CD8-positive, alpha-beta memory T cell (primary cell): ENCODE measurements around the gene KIF13A. TPM values are rescaled to one million over a fixed set of nuclear protein-coding genes. Genes with fewer than 3 reads are reported as not detected.

Source experiments
- CTCF ChIA-PET: fragments of 350-600 bp; sonication (Branson Sonifier 250); formaldehyde crosslinking; loops from one replicate; lab custom pipeline; 2021; ENCODE audit warnings: antibody characterized with exemption; lab: Charles Lee
- POLR2A ChIA-PET: fragments of 350-600 bp; sonication (Branson Sonifier 250); formaldehyde crosslinking; loops from one replicate; lab custom pipeline; 2021; ENCODE audit warnings: antibody characterized with exemption; lab: Charles Lee
- DNase-seq, 5 donors: peaks; one replicate each; pipeline versions ENCODE4 v3.0.0 to v3.0.0-alpha.2; 2020 to 2022; ENCODE audit warnings: mixed read lengths in 1 of 5
- H3K27ac ChIP-seq: one replicate; pipeline ENCODE4 v1.7.0; 2013; ENCODE audit warnings: low read depth, mild to moderate bottlenecking, low read length, moderate library complexity
- H3K27me3 ChIP-seq: 2 replicates; pipeline ENCODE4 v1.7.0; 2013; ENCODE audit warnings: low read length, mild to moderate bottlenecking; ENCODE audit not compliant: insufficient read depth, poor library complexity, severe bottlenecking
- H3K36me3 ChIP-seq: 2 replicates; pipeline ENCODE4 v1.7.0; 2013; ENCODE audit warnings: mild to moderate bottlenecking, low read length, moderate library complexity; ENCODE audit not compliant: insufficient read depth
- H3K4me1 ChIP-seq: 2 replicates; pipeline ENCODE4 v1.7.0; 2013; ENCODE audit warnings: mild to moderate bottlenecking, low read length, moderate library complexity; ENCODE audit not compliant: insufficient read depth
- H3K4me3 ChIP-seq: 2 replicates; pipeline ENCODE4 v1.7.0; 2013; ENCODE audit warnings: mild to moderate bottlenecking, low read length
- H3K9me3 ChIP-seq: 2 replicates; pipeline ENCODE4 v1.7.0; 2013; ENCODE audit warnings: mild to moderate bottlenecking, low read length
- H3K27ac Mint-ChIP-seq, 8 donors: one replicate each; pipeline ENCODE4 v1.8.0; 2020 to 2021; ENCODE audit warnings: mixed read lengths in 8 of 8, mild to moderate bottlenecking in 6 of 8, inconsistent platforms in 3 of 8, moderate library complexity in 3 of 8
- H3K27me3 Mint-ChIP-seq, 2 donors: one replicate each; pipeline ENCODE4 v1.8.0; 2020 to 2021; ENCODE audit warnings: mixed read lengths in 2 of 2, mild to moderate bottlenecking in 1 of 2, moderate library complexity in 1 of 2
- H3K36me3 Mint-ChIP-seq, 3 donors: one replicate each; pipeline ENCODE4 v1.8.0; 2020 to 2021; ENCODE audit warnings: mixed read lengths in 3 of 3, inconsistent platforms in 1 of 3, mild to moderate bottlenecking in 1 of 3
- H3K4me1 Mint-ChIP-seq, 3 donors: one replicate each; pipeline ENCODE4 v1.8.0; 2020 to 2021; ENCODE audit warnings: mixed read lengths in 3 of 3, inconsistent platforms in 1 of 3, mild to moderate bottlenecking in 1 of 3
- H3K4me3 Mint-ChIP-seq, 7 donors: one replicate each; pipeline ENCODE4 v1.8.0; 2020 to 2021; ENCODE audit warnings: mixed read lengths in 7 of 7, mild to moderate bottlenecking in 6 of 7, moderate library complexity in 4 of 7, inconsistent platforms in 2 of 7
- H3K9me3 Mint-ChIP-seq, 5 donors: one replicate each; pipeline ENCODE4 v1.8.0; 2020 to 2022; ENCODE audit warnings: mixed read lengths in 5 of 5, mild to moderate bottlenecking in 3 of 5, moderate library complexity in 2 of 5, inconsistent platforms in 1 of 5
- polyA plus RNA-seq: library from polyadenylated mRNA; unstranded; fragments of 300-500 nt; fragmentation: Illumina TruSeq; gene quantifications from one replicate; pipeline ENCODE4 v1.2.3, GENCODE V29; 2021
- total RNA-seq, 2 experiments: library from RNA; stranded (reverse); gene quantifications; one replicate each; pipeline ENCODE4 v1.2.3, GENCODE V29; 2021

KIF13A gene
- total and polyA plus RNA-seq, 3 experiments from 2014 or later: 0.12 to 0.60 (median 0.18) TPM

DNA sequence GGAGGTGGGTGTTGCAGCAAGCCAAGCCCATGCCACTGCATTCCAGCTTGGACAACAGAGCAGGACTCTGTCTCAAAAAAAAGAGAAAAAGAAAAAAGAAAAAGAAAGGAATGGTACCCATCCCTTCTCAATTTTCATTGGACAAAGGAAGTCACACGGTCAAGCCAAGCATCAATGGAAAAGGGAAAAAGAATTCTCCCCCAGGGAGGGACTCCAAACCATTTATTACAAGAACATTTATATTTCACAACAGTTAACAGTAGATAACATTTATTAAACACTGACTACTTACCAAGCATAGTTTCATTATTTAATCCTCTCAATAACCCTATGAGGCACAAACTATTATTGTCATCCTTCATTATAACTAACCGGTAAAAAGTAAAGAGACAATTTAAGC lies 6.6 kb upstream of the KIF13A start:
- Mint-ChIP-seq H3K9me3 (peaks cover 0 to 2% (median 0%) of the 10 kb centered on the region in 5 donors), H3K36me3 (no peaks in the 10 kb centered on the region), H3K27me3 (peaks cover 27 to 67% of the 10 kb centered on the region in 2 donors), H3K4me1 (peaks cover 0 to 4% (median 0%) of the 10 kb centered on the region in 3 donors), H3K4me3 (no peak overlapping the region), H3K27ac (no peak overlapping the region)
- no peaks in the 10 kb centered on the region for H3K4me1 ChIP-seq
- H3K27me3 ChIP-seq: peaks cover 12% of the 10 kb centered on the region
- H3K4me3 ChIP-seq: no peak overlapping the region
- H3K27ac ChIP-seq: no peak overlapping the region
- ChIA-PET POLR2A (no interaction called here), CTCF (no interaction called here)
- H3K9me3 ChIP-seq: no peaks in the 10 kb centered on the region
- no peak for DNase-seq
- H3K36me3 ChIP-seq: no peaks in the 10 kb centered on the region

GRCh38 chr6:17988422-17988944 lies 1.0 kb upstream of the KIF13A start:
- peaks cover 38 to 63% of the 10 kb centered on the region in 2 donors for H3K27me3 Mint-ChIP-seq
- H3K27ac Mint-ChIP-seq: peak overlapping the region in 2 of 8 donors; percentile 52 to 74
- Histone ChIP-seq H3K27ac (peak overlapping the region; percentile 61), H3K4me3 (peak overlapping the region; percentile 54), H3K4me1 (peaks cover 9% of the 10 kb centered on the region), H3K27me3 (peaks cover 25% of the 10 kb centered on the region), H3K9me3 (no peaks in the 10 kb centered on the region), H3K36me3 (no peaks in the 10 kb centered on the region)
- peak overlapping the region; percentile 88 to 96 (median 92) for H3K4me3 Mint-ChIP-seq
- CTCF ChIA-PET: no interaction called here
- no peak for DNase-seq
- H3K9me3 Mint-ChIP-seq: peaks cover 0 to 2% (median 0%) of the 10 kb centered on the region in 5 donors
- POLR2A ChIA-PET: no interaction called here
- H3K36me3 Mint-ChIP-seq: no peaks in the 10 kb centered on the region
- H3K4me1 Mint-ChIP-seq: peaks cover 7 to 31% (median 23%) of the 10 kb centered on the region in 3 donors

DNA sequence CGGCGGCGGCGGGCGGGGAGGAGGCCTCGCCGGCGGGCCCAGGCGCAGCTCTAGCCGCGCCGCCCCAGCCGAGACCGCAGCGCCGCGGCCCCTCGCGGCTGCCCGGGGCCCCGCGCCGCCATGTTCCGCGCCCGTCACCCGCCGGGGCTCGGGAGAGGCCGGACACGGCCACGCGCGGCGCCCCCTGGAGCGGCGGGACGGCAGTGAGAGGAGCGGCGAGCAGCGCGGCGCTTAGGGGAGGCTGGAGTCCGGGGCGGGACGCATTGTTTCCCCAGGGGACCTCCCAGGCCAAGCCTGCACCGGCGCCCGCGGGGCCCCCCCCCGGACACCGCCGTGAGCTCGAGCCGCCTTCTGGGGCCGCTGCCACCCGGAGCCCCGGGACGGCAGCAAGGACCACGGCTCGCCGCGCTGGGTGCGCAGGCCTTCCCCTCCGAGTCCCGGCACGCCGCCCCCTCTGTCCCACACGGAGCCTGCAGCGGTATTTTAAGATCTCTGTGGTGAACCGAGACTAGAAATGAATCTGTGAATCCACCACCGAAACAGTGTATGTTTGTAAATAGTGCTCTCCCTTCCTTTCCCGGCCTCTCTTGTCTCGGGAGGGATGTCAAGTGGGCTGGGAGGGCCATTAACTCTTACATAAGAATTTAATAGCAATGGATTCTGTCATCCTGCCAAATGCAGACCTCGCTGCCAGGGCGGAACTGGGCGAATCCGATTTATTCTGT lies 424 bp upstream of the KIF13A start:
- H3K27me3 ChIP-seq: peaks cover 25% of the 10 kb centered on the region
- peak overlapping the region; percentile 61 for H3K27ac ChIP-seq
- Mint-ChIP-seq H3K9me3 (peaks cover 0 to 2% (median 0%) of the 10 kb centered on the region in 5 donors), H3K27ac (peak overlapping the region in 3 of 8 donors; percentile 52 to 74 (median 70)), H3K4me1 (peaks cover 7 to 31% (median 23%) of the 10 kb centered on the region in 3 donors), H3K4me3 (peak overlapping the region; percentile 88 to 96 (median 92)), H3K36me3 (no peaks in the 10 kb centered on the region), H3K27me3 (peaks cover 38 to 57% of the 10 kb centered on the region in 2 donors)
- H3K36me3 ChIP-seq: no peaks in the 10 kb centered on the region
- H3K4me3 ChIP-seq: peak overlapping the region; percentile 54
- POLR2A ChIA-PET: interaction anchor here (0.6 kb wide), 1 partner anchor 388 kb away, joined by 6 read pairs; the partner anchor contains the start of gene FAM8A1
- CTCF ChIA-PET: no interaction called here
- H3K4me1 ChIP-seq: peaks cover 9% of the 10 kb centered on the region
- DNase-seq: peak in 2 of 5 donors; percentile 5 to 11
- no peaks in the 10 kb centered on the region for H3K9me3 ChIP-seq

- Mint-ChIP-seq H3K27ac (no peak overlapping the region), H3K4me1 (peaks cover 7 to 31% (median 23%) of the 10 kb centered on the region in 3 donors), H3K9me3 (peaks cover 0 to 2% (median 0%) of the 10 kb centered on the region in 5 donors), H3K27me3 (peaks cover 38 to 56% of the 10 kb centered on the region in 2 donors), H3K4me3 (peak overlapping the region; percentile 71 to 82 (median 76)), H3K36me3 (no peaks in the 10 kb centered on the region)
- peaks cover 9% of the 10 kb centered on the region for H3K4me1 ChIP-seq
- no peak overlapping the region for H3K4me3 ChIP-seq
- POLR2A ChIA-PET: interaction anchor here (0.6 kb wide), 2 partner anchors 354 to 387 kb away, joined by 3 to 6 read pairs; partner anchors contain the start of gene FAM8A1
- H3K27me3 ChIP-seq: peaks cover 25% of the 10 kb centered on the region
- DNase-seq: no peak
- H3K27ac ChIP-seq: peak overlapping the region; percentile 58
- CTCF ChIA-PET: no interaction called here
- no peaks in the 10 kb centered on the region for H3K9me3 ChIP-seq
- no peaks in the 10 kb centered on the region for H3K36me3 ChIP-seq
Observed at GRCh38 chr6:17986656-17987446, 584 bp downstream of the KIF13A start.

DNA sequence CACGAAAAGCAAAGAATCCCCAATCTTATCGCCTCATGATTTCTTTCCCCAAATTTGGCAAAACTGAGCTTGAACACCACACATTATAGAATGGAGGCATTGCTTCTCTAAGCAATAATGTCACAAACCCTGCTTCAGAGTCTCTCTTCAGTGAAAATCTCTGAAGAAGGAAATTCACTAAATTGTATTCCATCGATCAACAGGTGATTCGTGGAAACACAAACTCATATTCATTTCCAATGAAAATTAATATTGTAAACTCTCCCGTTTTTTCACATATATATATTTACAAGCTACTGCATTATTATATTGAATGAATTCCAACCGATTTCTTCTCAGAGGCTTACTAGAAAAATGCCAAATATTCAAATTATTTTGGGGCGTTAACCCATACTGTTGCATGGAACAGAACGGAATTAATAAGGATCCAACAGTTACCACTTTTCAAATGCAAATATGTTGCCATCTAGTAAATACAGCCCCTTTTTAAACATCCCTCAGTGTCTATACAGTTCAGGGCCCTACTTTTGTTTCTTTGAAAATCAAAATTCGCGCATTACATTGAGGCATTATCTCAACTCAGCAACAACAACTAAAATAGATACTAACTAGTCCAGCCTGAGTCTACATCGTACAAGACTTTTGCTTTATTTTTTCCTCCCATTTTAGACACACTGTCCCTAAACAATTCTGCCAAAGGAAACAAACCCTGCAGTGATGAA lies 1.3 kb downstream of the KIF13A start:
- peak overlapping the region; percentile 58 for H3K27ac ChIP-seq
- CTCF ChIA-PET: no interaction called here
- peaks cover 25% of the 10 kb centered on the region for H3K27me3 ChIP-seq
- no peak overlapping the region for H3K4me3 ChIP-seq
- POLR2A ChIA-PET: no interaction called here
- H3K27ac Mint-ChIP-seq: no peak overlapping the region
- H3K4me1 ChIP-seq: peaks cover 9% of the 10 kb centered on the region
- H3K27me3 Mint-ChIP-seq: peaks cover 37 to 50% of the 10 kb centered on the region in 2 donors
- H3K9me3 Mint-ChIP-seq: peaks cover 0 to 2% (median 0%) of the 10 kb centered on the region in 5 donors
- peaks cover 7 to 31% (median 23%) of the 10 kb centered on the region in 3 donors for H3K4me1 Mint-ChIP-seq
- no peaks in the 10 kb centered on the region for H3K9me3 ChIP-seq
- DNase-seq: no peak
- no peaks in the 10 kb centered on the region for H3K36me3 Mint-ChIP-seq
- H3K4me3 Mint-ChIP-seq: peak overlapping the region; percentile 40 to 76 (median 62)
- no peaks in the 10 kb centered on the region for H3K36me3 ChIP-seq

GRCh38 chr6:17984812-17985670 lies 2.4 kb downstream of the KIF13A start:
- Histone ChIP-seq H3K27me3 (peaks cover 21% of the 10 kb centered on the region), H3K27ac (no peak overlapping the region), H3K4me1 (peaks cover 9% of the 10 kb centered on the region), H3K4me3 (no peak overlapping the region), H3K36me3 (no peaks in the 10 kb centered on the region), H3K9me3 (no peaks in the 10 kb centered on the region)
- Mint-ChIP-seq H3K27me3 (peaks cover 29 to 50% of the 10 kb centered on the region in 2 donors), H3K27ac (no peak overlapping the region), H3K4me3 (peak overlapping the region in 2 of 7 donors; percentile 36 to 60), H3K4me1 (peaks cover 7 to 31% (median 23%) of the 10 kb centered on the region in 3 donors), H3K36me3 (no peaks in the 10 kb centered on the region), H3K9me3 (peaks cover 0 to 2% (median 0%) of the 10 kb centered on the region in 5 donors)
- ChIA-PET POLR2A (no interaction called here), CTCF (no interaction called here)
- no peak for DNase-seq

DNA sequence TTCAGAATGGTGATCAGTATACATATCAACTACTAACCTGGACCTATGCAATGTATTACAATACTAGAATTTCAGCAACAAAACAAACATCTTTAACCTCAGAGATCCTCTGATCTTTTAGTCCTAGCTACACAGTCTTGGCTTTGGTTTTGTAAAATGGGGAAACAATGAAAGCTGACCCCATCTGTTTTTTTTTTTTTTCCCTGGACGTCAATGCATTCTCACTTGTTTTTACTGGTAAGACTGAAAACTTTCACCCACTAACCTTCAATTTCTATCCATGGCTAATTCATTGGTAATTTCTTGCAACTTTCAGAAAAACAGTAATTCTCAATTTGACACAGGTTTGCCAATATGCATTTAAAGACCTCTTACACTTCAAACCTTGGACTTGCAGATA lies 3.0 kb downstream of the KIF13A start:
- no peak for DNase-seq
- Mint-ChIP-seq H3K4me1 (peaks cover 7 to 31% (median 23%) of the 10 kb centered on the region in 3 donors), H3K36me3 (no peaks in the 10 kb centered on the region), H3K27me3 (peaks cover 27 to 54% of the 10 kb centered on the region in 2 donors), H3K4me3 (peak overlapping the region in 1 of 7 donors; percentile 60), H3K27ac (no peak overlapping the region), H3K9me3 (peaks cover 0 to 2% (median 0%) of the 10 kb centered on the region in 5 donors)
- POLR2A ChIA-PET: no interaction called here
- H3K4me3 ChIP-seq: no peak overlapping the region
- CTCF ChIA-PET: no interaction called here
- H3K9me3 ChIP-seq: no peaks in the 10 kb centered on the region
- no peak overlapping the region for H3K27ac ChIP-seq
- H3K27me3 ChIP-seq: peaks cover 16% of the 10 kb centered on the region
- peaks cover 9% of the 10 kb centered on the region for H3K4me1 ChIP-seq
- H3K36me3 ChIP-seq: no peaks in the 10 kb centered on the region
